GM21447 (cell line): Measurements from ENCODE around the gene OR13C8.
"Not testable (repeated sequence)": the region's sequence is repeated elsewhere in the genome, so short reads cannot be mapped to it uniquely, and the experiment has no call there.

Source experiments
- ATAC-seq: cut with Tn5 transposase; IDR thresholded peaks from one replicate; pipeline ENCODE4 v1.9.1; 2021; ENCODE audit not compliant: unreplicated experiment

The OR13C8 gene, protein sequence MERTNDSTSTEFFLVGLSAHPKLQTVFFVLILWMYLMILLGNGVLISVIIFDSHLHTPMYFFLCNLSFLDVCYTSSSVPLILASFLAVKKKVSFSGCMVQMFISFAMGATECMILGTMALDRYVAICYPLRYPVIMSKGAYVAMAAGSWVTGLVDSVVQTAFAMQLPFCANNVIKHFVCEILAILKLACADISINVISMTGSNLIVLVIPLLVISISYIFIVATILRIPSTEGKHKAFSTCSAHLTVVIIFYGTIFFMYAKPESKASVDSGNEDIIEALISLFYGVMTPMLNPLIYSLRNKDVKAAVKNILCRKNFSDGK

DNA sequence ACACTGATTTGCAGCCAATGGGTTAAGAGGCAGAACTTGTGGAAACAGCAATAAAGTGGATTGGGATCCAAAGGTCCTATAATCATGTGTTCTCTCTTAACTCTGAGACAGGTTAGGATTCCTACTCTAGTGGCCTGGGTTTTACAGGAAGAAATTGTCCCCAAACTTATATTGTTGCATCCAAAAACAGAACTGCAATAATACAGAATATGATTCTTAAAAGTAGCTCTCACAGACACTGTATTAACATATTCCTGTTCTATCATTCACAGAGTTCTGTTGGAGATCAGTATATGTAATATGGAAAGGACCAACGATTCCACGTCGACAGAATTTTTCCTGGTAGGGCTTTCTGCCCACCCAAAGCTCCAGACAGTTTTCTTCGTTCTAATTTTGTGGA lies at the start of gene OR13C8:
TSS of gene OR13C8 (plus strand) at position 301 of the 400 bp plus-strand sequence. CDS start at position 301, 0 bp downstream.
- no peak for ATAC-seq

DNA sequence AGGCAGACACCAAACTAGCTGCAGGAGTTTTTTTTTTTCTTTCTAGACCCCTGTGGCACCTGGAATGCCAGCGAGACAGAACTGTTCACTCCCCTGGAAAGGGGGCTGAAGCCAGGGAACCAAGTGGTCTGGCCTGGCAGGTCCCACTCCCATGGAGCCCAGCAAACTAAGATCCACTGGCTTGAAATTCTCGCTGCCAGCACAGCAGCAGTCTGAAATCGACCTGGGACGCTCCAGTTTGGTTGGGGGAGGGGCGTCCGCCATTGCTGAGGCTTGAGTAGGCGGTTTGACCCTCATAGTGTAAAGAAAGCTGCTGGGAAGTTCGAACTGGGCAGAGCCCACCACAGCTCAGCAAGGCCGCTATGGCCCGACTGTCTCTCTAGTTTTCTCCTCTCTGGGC lies 48.7 kb upstream of the OR13C8 start:
- ATAC-seq = not testable (repeated sequence)

DNA sequence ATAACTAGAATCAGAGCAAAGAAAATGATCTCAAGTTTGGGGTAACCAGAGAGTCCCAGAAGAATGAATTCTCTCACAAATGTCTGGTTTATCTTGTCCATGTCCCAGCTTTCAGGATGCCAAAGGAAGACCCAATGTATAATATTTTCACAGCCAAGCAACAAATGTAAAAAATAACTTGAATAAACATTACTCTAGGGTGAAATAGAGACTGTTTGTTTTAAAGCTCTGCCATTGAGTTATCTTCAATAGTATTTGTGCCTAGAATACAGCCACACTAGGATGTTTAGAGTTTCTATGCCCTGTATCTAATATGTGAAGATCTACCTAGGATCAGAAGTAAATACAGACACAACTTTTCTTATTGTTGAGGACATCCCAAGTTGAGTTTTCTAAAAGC lies 41.9 kb upstream of the OR13C8 start, which contains the start of gene OR13C4:
TSS of gene OR13C4 (minus strand) at position 101 of the 400 bp plus-strand sequence. CDS start at position 101, 0 bp downstream.
- no peak for ATAC-seq

DNA sequence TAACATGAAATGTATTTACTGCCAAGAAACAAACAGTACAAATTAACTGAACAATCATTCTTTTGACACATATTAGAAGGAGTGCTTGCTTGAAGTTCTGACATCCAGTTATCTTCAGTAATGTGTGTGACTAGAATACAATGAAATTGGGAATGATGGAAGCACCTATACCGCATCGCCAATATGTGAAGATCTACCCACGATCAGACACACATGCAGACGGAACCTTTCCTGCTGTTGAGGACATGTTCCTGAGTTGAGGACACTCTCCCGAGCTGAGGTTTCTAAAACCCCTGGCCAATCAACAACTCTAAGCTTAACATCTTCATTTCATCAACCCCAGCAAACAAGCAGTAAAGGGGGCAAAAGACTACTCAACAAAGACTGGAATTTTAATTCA lies 32.2 kb upstream of the OR13C8 start, which contains the start of gene OR13C3:
TSS of gene OR13C3 (minus strand) at position 101 of the 400 bp plus-strand sequence. CDS start 133 bp downstream, outside the sequence.
- ATAC-seq = no peak

DNA sequence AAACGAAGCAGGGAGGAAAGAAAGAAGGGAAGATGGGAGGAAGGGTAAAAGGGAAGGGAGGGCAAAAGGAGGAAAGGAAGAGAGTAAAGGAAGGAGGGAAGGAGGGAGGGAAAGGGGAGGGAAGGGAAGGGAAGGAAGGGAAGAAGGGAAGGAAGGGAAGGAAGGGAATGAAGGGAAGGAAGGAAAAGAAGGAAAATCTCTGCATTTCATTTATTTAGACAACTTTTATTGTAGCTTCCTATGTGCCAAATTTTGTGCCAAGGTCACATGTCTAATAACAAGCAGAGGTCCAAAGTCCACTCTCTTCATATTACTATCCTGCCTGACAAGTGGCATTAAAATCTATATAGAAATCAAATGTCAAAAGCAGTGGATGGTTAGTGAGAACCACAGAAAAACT lies 29.7 kb upstream of the OR13C8 start:
- no peak for ATAC-seq

GRCh38 chr9:104544644-104545043 lies 24.3 kb upstream of the OR13C8 start:
- ATAC-seq = no peak

DNA sequence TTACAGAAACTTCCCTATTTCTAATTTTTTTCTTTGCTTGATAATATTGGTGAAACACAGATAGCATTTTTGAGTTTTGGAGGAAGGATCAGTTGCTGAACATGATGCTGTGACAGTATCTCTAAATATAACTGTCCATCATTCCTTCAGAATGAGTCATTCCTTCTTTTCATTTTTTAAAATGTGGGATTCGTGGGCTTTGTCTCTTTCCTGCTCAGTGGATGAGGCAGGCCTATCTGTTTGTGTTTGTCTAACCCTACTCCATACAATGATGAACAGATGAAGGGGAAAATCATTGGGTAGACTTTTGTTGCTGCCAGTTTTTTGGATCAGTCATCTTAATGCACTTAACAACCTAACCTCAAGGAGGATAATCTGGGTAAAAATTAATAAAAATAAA lies 15.7 kb upstream of the OR13C8 start:
- no peak for ATAC-seq

GRCh38 chr9:104555521-104555920 lies 13.4 kb upstream of the OR13C8 start:
- ATAC-seq = no peak

- no peak for ATAC-seq
Observed at GRCh38 chr9:104556830-104557634, 11.9 kb upstream of the OR13C8 start.

GRCh38 chr9:104564358-104564757 lies 4.6 kb upstream of the OR13C8 start:
- ATAC-seq = no peak

- no peak for ATAC-seq
Observed at GRCh38 chr9:104572612-104573011, 3.6 kb downstream of the OR13C8 start.

- no peak for ATAC-seq
Observed at GRCh38 chr9:104575456-104575855, 6.5 kb downstream of the OR13C8 start.

DNA sequence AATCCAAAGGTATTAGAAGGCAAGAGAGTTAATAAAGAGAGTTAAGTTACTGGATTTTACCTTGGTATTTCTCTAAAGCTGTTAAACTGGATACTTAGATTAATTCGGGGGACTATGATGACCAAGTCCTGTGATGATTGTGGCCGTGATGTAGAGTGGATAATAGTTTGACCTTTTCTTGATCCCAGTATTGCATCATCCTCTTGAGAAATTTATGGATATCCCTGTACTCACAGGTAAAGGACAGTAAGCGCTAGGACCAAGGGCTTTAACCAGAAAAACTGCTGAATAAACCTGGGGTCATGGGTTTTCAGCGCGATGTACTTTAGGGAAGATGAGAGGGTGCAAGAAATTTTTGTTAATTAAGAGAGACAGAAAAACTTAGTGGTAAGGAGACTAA lies 8.3 kb downstream of the OR13C8 start:
- ATAC-seq = no peak

DNA sequence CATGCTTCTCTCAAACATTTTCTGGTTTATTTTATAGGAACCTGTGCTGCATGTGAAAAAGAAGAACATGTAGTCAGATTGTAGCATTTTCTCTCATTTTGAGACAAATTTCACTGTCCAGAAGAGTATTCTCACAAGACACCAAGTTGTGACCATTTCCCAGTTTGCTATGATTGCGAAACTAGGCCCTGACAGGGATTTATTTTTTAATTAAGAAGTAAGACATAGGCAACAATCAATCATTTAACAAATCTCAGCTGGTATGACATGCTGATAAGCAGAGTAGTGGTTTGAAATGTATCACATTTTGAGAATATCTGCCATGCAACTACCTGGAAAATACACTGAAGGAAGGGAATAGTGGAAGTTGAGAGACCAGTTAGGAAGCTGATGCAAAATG lies 11.6 kb downstream of the OR13C8 start:
- ATAC-seq = no peak

DNA sequence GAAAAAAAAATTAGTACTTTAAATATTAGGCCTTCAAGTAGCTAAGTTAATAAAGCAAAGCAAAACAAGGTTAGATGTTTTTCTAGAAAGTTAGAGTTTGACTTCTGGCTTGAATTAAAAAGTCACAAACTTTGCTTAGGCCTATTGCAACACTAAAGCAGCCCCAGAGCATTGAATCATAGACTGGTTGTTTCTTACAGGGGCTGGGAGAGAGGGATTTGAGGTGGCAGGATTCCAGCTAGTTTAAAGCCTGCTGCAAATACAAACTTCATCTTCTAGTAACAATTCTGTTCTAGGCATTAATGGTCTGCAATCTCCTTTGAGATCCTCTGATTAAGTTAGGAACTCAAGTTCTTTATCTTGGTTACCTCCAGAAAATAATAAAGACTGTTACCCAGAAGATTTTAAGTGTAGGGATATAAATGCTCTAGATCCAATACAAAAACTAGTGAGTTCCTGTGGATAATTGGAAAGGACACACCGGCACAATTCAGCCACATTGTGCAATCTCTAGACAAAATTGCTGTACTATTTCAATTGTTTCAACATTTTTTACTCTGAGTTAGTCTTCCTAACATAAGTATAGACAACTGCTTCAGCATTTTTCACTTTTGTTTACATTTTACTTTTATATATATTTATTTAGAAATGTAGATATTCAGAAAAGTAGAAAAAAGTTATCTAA lies 17.7 kb downstream of the OR13C8 start:
- ATAC-seq = no peak

GRCh38 chr9:104589626-104590025 lies 20.7 kb downstream of the OR13C8 start:
- no peak for ATAC-seq

GRCh38 chr9:104598749-104599148 lies 29.8 kb downstream of the OR13C8 start:
- ATAC-seq = not testable (repeated sequence)

DNA sequence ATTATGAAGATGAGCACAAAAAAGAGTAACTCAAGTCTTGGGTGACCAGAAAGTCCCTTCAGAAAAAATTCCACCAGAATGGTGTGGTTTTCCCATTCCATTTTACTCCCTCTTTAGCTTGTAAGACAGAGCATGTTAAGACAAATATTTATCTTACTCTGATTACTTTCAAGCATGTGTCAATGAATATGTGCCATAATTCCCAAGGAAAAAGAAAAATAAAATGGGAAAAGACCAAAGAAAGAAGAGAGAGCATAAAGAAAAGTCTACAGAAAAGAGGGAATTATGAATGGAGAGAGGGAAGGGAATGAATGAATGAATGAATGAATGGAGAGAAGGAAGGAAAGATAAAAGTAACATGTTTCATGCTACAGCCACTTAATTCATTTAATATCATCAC lies 30.3 kb downstream of the OR13C8 start, which contains the start of gene OR13C5:
TSS of gene OR13C5 (minus strand) at position 101 of the 400 bp plus-strand sequence. CDS start at position 101, 0 bp downstream.
- not testable (repeated sequence) for ATAC-seq

GRCh38 chr9:104604801-104605200 lies 35.8 kb downstream of the OR13C8 start:
- no peak for ATAC-seq

DNA sequence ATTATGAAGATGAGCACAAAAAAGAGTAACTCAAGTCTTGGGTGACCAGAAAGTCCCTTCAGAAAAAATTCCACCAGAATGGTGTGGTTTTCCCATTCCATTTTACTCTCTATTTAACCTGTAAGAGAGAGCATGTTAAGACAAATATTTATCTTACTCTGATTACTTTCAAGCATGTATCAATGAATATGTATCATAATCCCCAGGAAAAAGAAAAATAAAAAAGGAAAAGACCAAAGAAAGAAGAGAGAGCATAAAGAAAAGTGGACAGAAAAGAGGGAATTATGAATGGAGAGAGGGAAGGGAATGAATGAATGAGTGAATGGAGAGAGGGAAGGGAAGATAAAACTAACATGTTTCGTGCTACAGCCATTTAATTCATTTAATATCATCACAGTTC lies 36.6 kb downstream of the OR13C8 start, which contains the start of gene OR13C2:
TSS of gene OR13C2 (minus strand) at position 101 of the 400 bp plus-strand sequence. CDS start at position 101, 0 bp downstream.
- ATAC-seq = not testable (repeated sequence)

DNA sequence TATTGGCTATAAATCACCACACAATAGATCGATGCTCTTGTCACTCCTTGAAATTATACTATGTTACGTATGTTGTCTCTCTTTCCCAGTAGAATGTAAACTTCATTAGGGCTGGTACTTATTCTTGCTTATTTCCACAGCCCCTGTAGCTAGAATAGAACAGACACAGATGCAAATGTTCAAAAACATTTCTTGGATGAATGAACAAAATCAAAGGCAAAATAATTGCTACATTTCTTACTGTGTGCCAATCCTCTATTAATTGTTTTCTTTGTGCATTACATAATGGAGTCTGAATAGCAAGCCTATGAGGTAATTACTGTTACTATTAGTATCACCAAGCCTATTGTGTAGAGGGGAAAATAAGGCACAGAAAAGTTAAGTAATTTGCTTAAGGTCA lies 37.2 kb downstream of the OR13C8 start:
- ATAC-seq = no peak
